ENCODE measurements around the gene PKNOX1. TPM values are rescaled to one million over a fixed set of nuclear protein-coding genes. Genes with fewer than 3 reads are reported as not detected.

Gene PKNOX1
- total RNA-seq, 1 experiment from 2014 or later = 12.7 TPM

GRCh38 chr21:42993051-42993712, 18.8 kb downstream of the PKNOX1 start:
- Histone ChIP-seq H3K4me1 (ENCODE audit: control insufficient read depth in 1 of 2, insufficient read depth in 2 of 2, low read length in 2 of 2) (peaks cover 0 to 14% of the 10 kb centered on the region in 2 experiments; a peak in 1 of 4 replicates), H3K27ac (ENCODE audit: low read depth, low read length) (no peak overlapping the region), H3K9me2 (ENCODE audit: insufficient read depth) (no peaks in the 10 kb centered on the region), H3K27me3 (ENCODE audit: insufficient read depth, low read length) (no peaks in the 10 kb centered on the region), H3K79me2 (ENCODE audit: insufficient read depth, low read length) (no peaks in the 10 kb centered on the region), H4K20me1 (ENCODE audit: insufficient read depth) (no peaks in the 10 kb centered on the region), H3K4me2 (ENCODE audit: low read length) (no peak overlapping the region), H3K36me3 (ENCODE audit: control insufficient read depth in 1 of 2, insufficient read depth in 2 of 2, low read length in 2 of 2) (no peaks in the 10 kb centered on the region), H2AFZ (ENCODE audit: low read depth, low read length, poor library complexity, severe bottlenecking) (no peak overlapping the region), H3K9me3 (ENCODE audit: control insufficient read depth in 1 of 2, insufficient read depth in 1 of 2, low read depth in 1 of 2, low read length in 2 of 2) (no peaks in the 10 kb centered on the region; a peak in 1 of 4 replicates), H3K9ac (ENCODE audit: low read length) (no peak overlapping the region), H3K4me3 (replicated peaks in 1 of 2; ENCODE audit: low read depth in 1 of 2, low read length in 2 of 2) (no peak overlapping the region)
- CTCF ChIA-PET = no interaction called here
- no TSS peak for BruUV-seq (replicated peaks)
- POLR2A ChIA-PET = no interaction called here
- intact Hi-C loops (cut with micrococcal nuclease) = no loop called here
- RAD21 ChIA-PET (ENCODE audit: low non-redundant PET in 1 of 2, low total read pairs in 2 of 2, uncharacterized antibody in 2 of 2, unreplicated experiment in 2 of 2) = interaction anchor here in 1 of 2 experiments (0.7 kb wide), 1 partner anchor 160 kb away, joined by 5 read pairs; no protein-coding TSS in a partner anchor
- DNase-seq (ENCODE audit: low read depth, low spot score) = no peak
- ATAC-seq = no peak
- TF ChIP-seq, protein P1, sequence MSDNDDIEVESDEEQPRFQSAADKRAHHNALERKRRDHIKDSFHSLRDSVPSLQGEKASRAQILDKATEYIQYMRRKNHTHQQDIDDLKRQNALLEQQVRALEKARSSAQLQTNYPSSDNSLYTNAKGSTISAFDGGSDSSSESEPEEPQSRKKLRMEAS (IDR thresholded peaks at IDR 0.05) = no peak
- TF ChIP-seq RAD21 (IDR thresholded peaks at IDR 0.05; ENCODE audit: low read depth) (no peak), JUND (IDR thresholded peaks at IDR 0.05) (no peak), ZNF274 (IDR thresholded peaks at IDR 0.05; ENCODE audit: low read depth, low read length) (no peak), TCF7L2 (IDR thresholded peaks at IDR 0.05; ENCODE audit: borderline replicate concordance, extremely low read depth, insufficient read depth, insufficient read length) (no peak), SP1 (IDR thresholded peaks at IDR 0.05; ENCODE audit: low read depth) (no peak), FOSL1 (IDR thresholded peaks at IDR 0.05; ENCODE audit: low read depth) (no peak), POLR2A (IDR thresholded peaks at IDR 0.05; ENCODE audit: borderline replicate concordance, extremely low read depth, insufficient read depth, insufficient read length) (no peak), YY1 (IDR thresholded peaks at IDR 0.05; ENCODE audit: extremely low read depth, insufficient replicate concordance, low read depth, low read length) (no peak), SIN3A (IDR thresholded peaks at IDR 0.05; ENCODE audit: low read depth) (no peak), CTCF (IDR thresholded peaks at IDR 0.05 in 2 of 3, conservative IDR thresholded peaks at IDR 0.05 in 1 of 3; ENCODE audit: borderline replicate concordance in 1 of 3, insufficient read depth in 1 of 3, low read depth in 2 of 3, low read length in 2 of 3) (no peak), SRF (IDR thresholded peaks at IDR 0.05; ENCODE audit: low read depth) (no peak), POLR2AphosphoS5 (IDR thresholded peaks at IDR 0.05; ENCODE audit: low read depth, low read length) (no peak), EZH2phosphoT487 (IDR thresholded peaks at IDR 0.05; ENCODE audit: borderline replicate concordance) (no peak)

Measured in HCT116 (cell line).